IMR-90 (cell line): Measurements from ENCODE around the gene CPEB2. TPM values are rescaled to one million over a fixed set of nuclear protein-coding genes. Genes with fewer than 3 reads are reported as not detected.

Experiments used
- ATAC-seq: fragments of 200-7000 bp; cut with Tn5 transposase; 2 replicates; pipeline ENCODE4 v1.9.1; 2020; ENCODE audit warnings: low read depth, mild to moderate bottlenecking, moderate library complexity
- BruUV-seq: library from RNA; stranded (reverse); fragments of 400-500 nt; replicated peaks from 2 replicates; lab custom pipeline; 2021; lab: Mats Ljungman, UMichigan
- CTCF ChIA-PET: fragments of 300-600 bp; formaldehyde crosslinking; extraction: SDS; loops from one replicate; lab custom pipeline; 2021; ENCODE audit warnings: antibody characterized with exemption; lab: Yijun Ruan, JAX
- POLR2A ChIA-PET: fragments of 300-600 bp; sonication (Branson Sonifier 250); formaldehyde crosslinking; loops from one replicate; lab custom pipeline; 2022; ENCODE audit warnings: antibody characterized with exemption; ENCODE audit not compliant: unreplicated experiment; lab: Charles Lee
- DNase-seq: peaks from one replicate; pipeline ENCODE4 v3.0.0; 2013
- H2AFZ ChIP-seq: replicated peaks from 2 replicates; pipeline ENCODE3; 2013; ENCODE audit warnings: low read length, mild to moderate bottlenecking; ENCODE audit not compliant: poor library complexity
- H2AK5ac ChIP-seq: 2 replicates; pipeline ENCODE4 v1.6.1; 2013; ENCODE audit warnings: low read depth, low read length, inconsistent platforms
- H2AK9ac ChIP-seq: replicated peaks from 2 replicates; pipeline ENCODE3; 2013; ENCODE audit warnings: mild to moderate bottlenecking, low read depth, low read length, moderate library complexity; ENCODE audit not compliant: poor library complexity
- H2BK120ac ChIP-seq: 2 replicates; pipeline ENCODE4 v1.6.1; 2013; ENCODE audit warnings: low read depth, low read length, inconsistent platforms
- H2BK15ac ChIP-seq: 3 replicates; pipeline ENCODE4 v1.6.1; 2013; ENCODE audit warnings: low read depth, low read length, inconsistent platforms
- H2BK20ac ChIP-seq: 2 replicates; pipeline ENCODE4 v1.6.1; 2013; ENCODE audit warnings: low read depth, mild to moderate bottlenecking, inconsistent platforms, low read length, moderate library complexity
- H2BK5ac ChIP-seq: 2 replicates; pipeline ENCODE4 v1.6.1; 2013; ENCODE audit warnings: mild to moderate bottlenecking, low read depth, low read length, inconsistent platforms; ENCODE audit not compliant: poor library complexity, severe bottlenecking
- H3K14ac ChIP-seq: replicated peaks from 2 replicates; pipeline ENCODE4 v1.6.1; 2013; ENCODE audit warnings: low read depth, low read length, inconsistent platforms
- H3K18ac ChIP-seq: 2 replicates; pipeline ENCODE4 v1.6.1; 2013; ENCODE audit warnings: low read depth, low read length, control low read depth
- H3K23ac ChIP-seq: 2 replicates; pipeline ENCODE4 v1.6.1; 2013; ENCODE audit warnings: low read depth, low read length, inconsistent platforms
- H3K27ac ChIP-seq: 2 replicates; pipeline ENCODE4 v1.5.1; 2013; ENCODE audit warnings: mild to moderate bottlenecking, control low read depth, low read length; ENCODE audit not compliant: insufficient read depth
- H3K27me3 ChIP-seq: 2 replicates; pipeline ENCODE4 v1.6.1; 2013; ENCODE audit warnings: low read length; ENCODE audit not compliant: control insufficient read depth, insufficient read depth
- H3K36me3 ChIP-seq: 2 replicates; pipeline ENCODE4 v1.6.1; 2013; ENCODE audit warnings: low read length, mixed read lengths; ENCODE audit not compliant: control insufficient read depth, insufficient read depth
- H3K4ac ChIP-seq: 2 replicates; pipeline ENCODE4 v1.6.1; 2013; ENCODE audit warnings: low read depth, low read length, inconsistent platforms
- H3K4me1 ChIP-seq: 2 replicates; pipeline ENCODE4 v1.6.1; 2013; ENCODE audit warnings: low read length, mixed read lengths; ENCODE audit not compliant: control insufficient read depth, insufficient read depth
- H3K4me2 ChIP-seq: 2 replicates; pipeline ENCODE4 v1.6.1; 2013; ENCODE audit warnings: low read depth, mild to moderate bottlenecking, control low read depth, low read length, moderate library complexity
- H3K4me3 ChIP-seq: 2 replicates; pipeline ENCODE4 v1.5.1; 2013; ENCODE audit warnings: low read depth, mild to moderate bottlenecking, control low read depth, low read length, moderate library complexity; ENCODE audit not compliant: insufficient read depth
- H3K56ac ChIP-seq: 2 replicates; pipeline ENCODE4 v1.6.1; 2013; ENCODE audit warnings: low read length, inconsistent platforms; ENCODE audit not compliant: insufficient read depth; ENCODE audit errors: extremely low read depth
- H3K79me1 ChIP-seq, 2 experiments: 2 replicates each; pipeline ENCODE4 v1.6.1; 2013; ENCODE audit warnings: low read length in 2 of 2, inconsistent platforms in 1 of 2, low read depth in 1 of 2
- H3K9ac ChIP-seq: 2 replicates; pipeline ENCODE4 v1.6.1; 2013; ENCODE audit warnings: low read depth, low read length, control low read depth
- H3K9me1 ChIP-seq: 2 replicates; pipeline ENCODE4 v1.6.1; 2013; ENCODE audit warnings: low read length, inconsistent platforms; ENCODE audit not compliant: insufficient read depth
- H3K9me3 ChIP-seq: 2 replicates; pipeline ENCODE4 v1.6.1; 2013; ENCODE audit warnings: low read length; ENCODE audit not compliant: control insufficient read depth, insufficient read depth
- H4K20me1 ChIP-seq: 2 replicates; pipeline ENCODE4 v1.6.1; 2013; ENCODE audit warnings: low read length, inconsistent platforms; ENCODE audit not compliant: insufficient read depth
- H4K5ac ChIP-seq: 2 replicates; pipeline ENCODE4 v1.6.1; 2013; ENCODE audit warnings: mild to moderate bottlenecking, low read depth, low read length, control low read depth
- H4K8ac ChIP-seq, 2 experiments: 2 replicates each; pipeline ENCODE4 v1.6.1; 2013; ENCODE audit warnings: low read depth in 2 of 2, low read length in 2 of 2, control low read depth in 1 of 2, inconsistent platforms in 1 of 2
- H4K91ac ChIP-seq: 2 replicates; pipeline ENCODE4 v1.6.1; 2013; ENCODE audit warnings: low read depth, low read length, inconsistent platforms; ENCODE audit not compliant: insufficient read depth
- BHLHE40 ChIP-seq: fragments of 150-350 bp; IDR thresholded peaks from 2 replicates; pipeline ENCODE4 v1.6.1; 2016; ENCODE audit warnings: mild to moderate bottlenecking, low read depth, low read length
- ELK1 ChIP-seq: fragments of 150-350 bp; IDR thresholded peaks from 2 replicates; pipeline ENCODE4 v1.6.1; 2016; ENCODE audit warnings: low read depth, mild to moderate bottlenecking, low read length, moderate library complexity, borderline replicate concordance
- MAFK ChIP-seq: IDR thresholded peaks from 2 replicates; pipeline ENCODE4 v1.6.1; 2012; ENCODE audit warnings: low read depth, low read length, improper control_type of control experiment
- POLR2A ChIP-seq: IDR thresholded peaks from 2 replicates; pipeline ENCODE4 v1.6.1; 2012; ENCODE audit warnings: mild to moderate bottlenecking, low read depth, low read length
- WGBS, 2 experiments: methylation state at CpG; one replicate each; pipeline versions ENCODE4 v1.1.5 to v1.1.7; 2013; ENCODE audit warnings: missing lambda C conversion rate in 2 of 2; ENCODE audit not compliant: insufficient read length in 1 of 2; ENCODE audit errors: extremely low coverage in 2 of 2; 5-methylcytosine and 5-hydroxymethylcytosine counted together
- dilution Hi-C: fragments of 300-500 bp; cut with HindIII; formaldehyde crosslinking; loops from one replicate; pipeline ENCODE4 v1.14.3; 2018; ENCODE audit warnings: low sequenced_read_pairs; ENCODE audit not compliant: unreplicated experiment
- in situ Hi-C: fragments of 300-500 bp; cut with MboI; formaldehyde crosslinking; loops from 3 replicates; pipeline ENCODE4 v1.14.3; 2019; ENCODE audit warnings: low sequenced_read_pairs, inconsistent platforms, mixed read lengths
- intact Hi-C: fragments of 100-400 bp; cut with micrococcal nuclease; formaldehyde crosslinking; loops from 2 replicates; pipeline ENCODE4 v1.10.0; 2022
- polyA plus RNA-seq, 3 experiments: library from polyadenylated mRNA; depleted of rRNA; stranded (reverse); fragments of >200 nt; gene quantifications; 2 replicates each; pipeline ENCODE4 v1.2.3, GENCODE V29; 2012; ENCODE audit warnings: low replicate concordance in 1 of 3
- total RNA-seq: library from RNA; depleted of rRNA; stranded (reverse); fragments of >200 nt; gene quantifications from 2 replicates; pipeline ENCODE4 v1.2.3, GENCODE V29; 2012

The CPEB2 gene
- total and polyA plus RNA-seq, 2 of the 4 experiments (the other 2 are of a cell fraction): 10.6 to 12.0 TPM

GRCh38 chr4:15088394-15089035, 86.2 kb downstream of the CPEB2 start:
- Histone ChIP-seq H3K27ac (no peak overlapping the region), H4K20me1 (no peaks in the 10 kb centered on the region), H4K5ac (no peak overlapping the region), H4K91ac (no peak overlapping the region), H2AFZ (no peak overlapping the region), H2BK20ac (no peak overlapping the region), H3K18ac (no peak overlapping the region), H3K9me3 (peaks cover 2% of the 10 kb centered on the region; the same call in 1 of the 2 replicates), H3K4me2 (no peak overlapping the region), H4K8ac (no peak overlapping the region), H3K27me3 (no peaks in the 10 kb centered on the region), H3K4me1 (no peaks in the 10 kb centered on the region), H3K9ac (no peak overlapping the region), H3K4ac (no peak overlapping the region), H2AK5ac (no peak overlapping the region), H3K4me3 (no peak overlapping the region), H2BK15ac (no peak overlapping the region), H3K79me1 (no peaks in the 10 kb centered on the region), H2AK9ac (no peak overlapping the region), H3K23ac (no peak overlapping the region), H2BK5ac (no peak overlapping the region), H3K56ac (no peak overlapping the region), H3K14ac (no peak overlapping the region), H3K9me1 (no peaks in the 10 kb centered on the region), H2BK120ac (no peak overlapping the region), H3K36me3 (no peaks in the 10 kb centered on the region)
- POLR2A ChIA-PET: no interaction called here
- in situ Hi-C loops: no loop called here
- ATAC-seq (no peak), DNase-seq (no peak)
- dilution Hi-C loops: no loop called here
- TF ChIP-seq MAFK: peak; percentile 96
- TF ChIP-seq BHLHE40: no peak
- TF ChIP-seq POLR2A: no peak
- TF ChIP-seq ELK1: no peak
- BruUV-seq: no TSS peak
- WGBS, 2 experiments: no CpG with 5 or more reads among the region's 4 CpGs
- intact Hi-C loops: no loop called here
- CTCF ChIA-PET: no interaction called here
